H9 (cell line): ENCODE results near the gene RASSF7. TPM values are rescaled to one million over a fixed set of nuclear protein-coding genes. Genes with fewer than 3 reads are reported as not detected.

Experiments used
- DNase-seq: peaks from one replicate; pipeline ENCODE4 v3.0.0-alpha.2; 2017
- H2AFZ ChIP-seq: one replicate; pipeline ENCODE4 v1.6.1; 2013; ENCODE audit warnings: mild to moderate bottlenecking, low read length, control low read depth, moderate library complexity
- H2AK5ac ChIP-seq: 2 replicates; pipeline ENCODE4 v1.6.1; 2013; ENCODE audit warnings: low read length, control low read depth, mixed read lengths; ENCODE audit not compliant: insufficient read length
- H2BK120ac ChIP-seq: one replicate; pipeline ENCODE4 v1.6.1; 2013; ENCODE audit warnings: low read depth, mild to moderate bottlenecking, low read length, control low read depth, inconsistent platforms; ENCODE audit not compliant: poor library complexity, severe bottlenecking
- H2BK12ac ChIP-seq: 2 replicates; pipeline ENCODE4 v1.6.1; 2013; ENCODE audit warnings: low read length, control low read depth, mixed read lengths, low read depth; ENCODE audit not compliant: insufficient read length
- H2BK15ac ChIP-seq: 2 replicates; pipeline ENCODE4 v1.6.1; 2013; ENCODE audit warnings: low read depth, low read length, control low read depth
- H2BK20ac ChIP-seq: one replicate; pipeline ENCODE4 v1.6.1; 2013; ENCODE audit warnings: low read depth, mild to moderate bottlenecking, low read length, control low read depth, inconsistent platforms; ENCODE audit not compliant: poor library complexity, severe bottlenecking
- H2BK5ac ChIP-seq: 2 replicates; pipeline ENCODE4 v1.6.1; 2013; ENCODE audit warnings: low read length, control low read depth, mixed read lengths; ENCODE audit not compliant: insufficient read length
- H3K14ac ChIP-seq: 2 replicates; pipeline ENCODE4 v1.6.1; 2013; ENCODE audit warnings: low read length, control low read depth; ENCODE audit not compliant: insufficient read depth
- H3K18ac ChIP-seq: 2 replicates; pipeline ENCODE4 v1.6.1; 2013; ENCODE audit warnings: low read depth, mild to moderate bottlenecking, mixed read lengths, low read length, control low read depth; ENCODE audit not compliant: insufficient read length
- H3K23ac ChIP-seq: 2 replicates; pipeline ENCODE4 v1.6.1; 2013; ENCODE audit warnings: low read length, control low read depth, mixed read lengths, low read depth; ENCODE audit not compliant: insufficient read length
- H3K23me2 ChIP-seq: 2 replicates; pipeline ENCODE4 v1.6.1; 2013; ENCODE audit warnings: low read depth, mild to moderate bottlenecking, mixed read lengths, low read length, control low read depth; ENCODE audit not compliant: insufficient read length, poor library complexity, severe bottlenecking
- H3K27ac ChIP-seq: 2 replicates; pipeline ENCODE4 v1.5.1; 2013; ENCODE audit warnings: low read length, control low read depth, mixed read lengths, low read depth; ENCODE audit not compliant: insufficient read length
- H3K27me3 ChIP-seq: 2 replicates; pipeline ENCODE4 v1.6.1; 2013; ENCODE audit warnings: low read length, control low read depth, inconsistent platforms; ENCODE audit not compliant: insufficient read depth
- H3K4ac ChIP-seq: 2 replicates; pipeline ENCODE4 v1.6.1; 2013; ENCODE audit warnings: low read depth, mild to moderate bottlenecking, control low read depth, inconsistent platforms, low read length, moderate library complexity
- H3K4me1 ChIP-seq: 2 replicates; pipeline ENCODE4 v1.6.1; 2013; ENCODE audit warnings: low read length, control low read depth, inconsistent platforms; ENCODE audit not compliant: insufficient read depth
- H3K4me2 ChIP-seq: 2 replicates; pipeline ENCODE4 v1.6.1; 2013; ENCODE audit warnings: low read length, control low read depth, mixed read lengths; ENCODE audit not compliant: insufficient read length, insufficient read depth
- H3K56ac ChIP-seq: 2 replicates; pipeline ENCODE4 v1.6.1; 2013; ENCODE audit warnings: low read depth, mild to moderate bottlenecking, mixed read lengths, low read length, control low read depth; ENCODE audit not compliant: insufficient read length
- H3K79me1 ChIP-seq: 2 replicates; pipeline ENCODE4 v1.6.1; 2013; ENCODE audit warnings: low read depth, mild to moderate bottlenecking, moderate library complexity, low read length, control low read depth, inconsistent platforms; ENCODE audit not compliant: insufficient read depth, poor library complexity, severe bottlenecking
- H3K79me2 ChIP-seq: 2 replicates; pipeline ENCODE4 v1.6.1; 2013; ENCODE audit warnings: low read length, control low read depth, inconsistent platforms; ENCODE audit not compliant: insufficient read depth
- H3K9ac ChIP-seq: 2 replicates; pipeline ENCODE4 v1.6.1; 2013; ENCODE audit warnings: low read length, control low read depth, mixed read lengths; ENCODE audit not compliant: insufficient read length; ENCODE audit errors: extremely low read depth
- H3K9me3 ChIP-seq: one replicate; pipeline ENCODE4 v1.6.1; 2013; ENCODE audit warnings: low read depth, low read length, inconsistent platforms; ENCODE audit not compliant: control insufficient read depth
- H3T11ph ChIP-seq: one replicate; pipeline ENCODE4 v1.6.1; 2013; ENCODE audit warnings: mild to moderate bottlenecking, low read length, control low read depth, inconsistent platforms
- H4K20me1 ChIP-seq: one replicate; pipeline ENCODE4 v1.6.1; 2013; ENCODE audit not compliant: control insufficient read depth, insufficient read length, insufficient read depth
- H4K5ac ChIP-seq: 2 replicates; pipeline ENCODE4 v1.6.1; 2013; ENCODE audit warnings: low read depth, mild to moderate bottlenecking, mixed read lengths, low read length, control low read depth; ENCODE audit not compliant: insufficient read length
- H4K8ac ChIP-seq: replicated peaks from 2 replicates; pipeline ENCODE4 v1.6.1; 2013; ENCODE audit warnings: low read length, control low read depth, mixed read lengths, low read depth; ENCODE audit not compliant: insufficient read length
- H4K91ac ChIP-seq: 2 replicates; pipeline ENCODE4 v1.6.1; 2013; ENCODE audit warnings: low read depth, mild to moderate bottlenecking, moderate library complexity, mixed read lengths, low read length, control low read depth; ENCODE audit not compliant: insufficient read length
- H3K27ac Mint-ChIP-seq, 3 experiments: 2 replicates in 2 of 3; 3 replicates in 1 of 3; pipeline ENCODE4 v1.8.0; 2020 to 2021; ENCODE audit warnings: mixed read lengths in 3 of 3, mild to moderate bottlenecking in 1 of 3, moderate library complexity in 1 of 3
- H3K27me3 Mint-ChIP-seq: 2 replicates; pipeline ENCODE4 v1.8.0; 2021; ENCODE audit warnings: low read depth, mild to moderate bottlenecking, moderate library complexity, mixed read lengths
- H3K36me3 Mint-ChIP-seq, 3 experiments: 2 replicates in 2 of 3; 3 replicates in 1 of 3; pipeline ENCODE4 v1.8.0; 2020 to 2021; ENCODE audit warnings: low read depth in 3 of 3, mixed read lengths in 3 of 3; ENCODE audit not compliant: insufficient read depth in 1 of 3
- H3K4me1 Mint-ChIP-seq, 2 experiments: 2 replicates each; pipeline ENCODE4 v1.8.0; 2020; ENCODE audit warnings: mixed read lengths in 2 of 2
- H3K4me3 Mint-ChIP-seq, 2 experiments: 2 replicates in 1 of 2; 3 replicates in 1 of 2; pipeline ENCODE4 v1.8.0; 2020 to 2021; ENCODE audit warnings: mild to moderate bottlenecking in 2 of 2, mixed read lengths in 2 of 2, moderate library complexity in 1 of 2
- H3K9me3 Mint-ChIP-seq, 2 experiments: 2 replicates in 1 of 2; 3 replicates in 1 of 2; pipeline ENCODE4 v1.8.0; 2020; ENCODE audit warnings: mild to moderate bottlenecking in 2 of 2, mixed read lengths in 2 of 2, moderate library complexity in 1 of 2
- WGBS: extraction: QIAGEN DNeasy Blood & Tissue Kit; methylation state at CpG from one replicate; pipeline ENCODE4 v1.1.7; 2013; ENCODE audit warnings: missing lambda C conversion rate, low lambda C conversion rate, mixed read lengths; ENCODE audit not compliant: insufficient read length; ENCODE audit errors: extremely low coverage; 5-methylcytosine and 5-hydroxymethylcytosine counted together
- total RNA-seq: library from RNA; stranded (reverse); gene quantifications from 2 replicates; pipeline ENCODE4 v1.2.1, GENCODE V29; 2021
- TF ChIP-seq, protein P1 (sequence below): fragments of 200-600 bp; sonication (generic); conservative IDR thresholded peaks from 3 replicates; pipeline ENCODE4 v1.8.0; 2021; ENCODE audit warnings: antibody characterized with exemption, mild to moderate bottlenecking

Gene RASSF7
- total RNA-seq, 1 experiment from 2014 or later = 26.3 TPM

DNA sequence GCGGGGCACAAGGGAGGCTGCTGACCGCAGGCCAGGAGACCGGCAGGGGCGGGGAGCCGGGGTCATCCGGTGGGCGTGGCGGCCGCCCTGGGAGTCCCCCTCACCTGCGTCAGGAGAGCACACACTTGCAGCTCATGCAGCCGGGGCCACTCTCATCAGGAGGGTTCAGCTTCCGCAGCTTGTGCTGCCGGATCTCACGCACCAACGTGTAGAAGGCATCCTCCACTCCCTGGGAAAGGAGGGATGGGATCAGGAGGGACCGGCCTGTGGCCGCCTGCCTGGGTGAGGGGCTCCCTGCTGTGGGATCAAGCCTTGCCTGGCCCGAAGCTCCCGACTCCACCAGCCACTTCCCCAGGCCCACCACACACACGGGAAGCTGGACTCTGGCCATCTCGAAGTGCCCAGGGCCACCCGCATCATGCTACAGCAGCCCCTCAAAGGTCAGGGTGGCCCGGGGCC is 28.2 kb upstream of the RASSF7 start:
- H3K4me3 Mint-ChIP-seq = no peak overlapping the region
- H3K23me2 ChIP-seq = peaks cover 18% of the 10 kb centered on the region
- H4K5ac ChIP-seq = no peak overlapping the region
- WGBS = no CpG with 5 or more reads among the region's 23 CpGs
- H3K4ac ChIP-seq = no peak overlapping the region
- H3K9me3 Mint-ChIP-seq = peaks cover 0 to 2% of the 10 kb centered on the region in 2 experiments; a peak in 1 of 5 replicates
- no peak overlapping the region for H3K27ac ChIP-seq
- no peak overlapping the region for H3K23ac ChIP-seq
- H3K18ac ChIP-seq = no peak overlapping the region
- H3K4me2 ChIP-seq = no peak overlapping the region
- no peak overlapping the region for H2AFZ ChIP-seq
- H4K91ac ChIP-seq = no peak overlapping the region
- no peak overlapping the region for H3K56ac ChIP-seq
- H2BK15ac ChIP-seq = no peak overlapping the region
- no peaks in the 10 kb centered on the region for H4K20me1 ChIP-seq
- TF ChIP-seq, protein P1, sequence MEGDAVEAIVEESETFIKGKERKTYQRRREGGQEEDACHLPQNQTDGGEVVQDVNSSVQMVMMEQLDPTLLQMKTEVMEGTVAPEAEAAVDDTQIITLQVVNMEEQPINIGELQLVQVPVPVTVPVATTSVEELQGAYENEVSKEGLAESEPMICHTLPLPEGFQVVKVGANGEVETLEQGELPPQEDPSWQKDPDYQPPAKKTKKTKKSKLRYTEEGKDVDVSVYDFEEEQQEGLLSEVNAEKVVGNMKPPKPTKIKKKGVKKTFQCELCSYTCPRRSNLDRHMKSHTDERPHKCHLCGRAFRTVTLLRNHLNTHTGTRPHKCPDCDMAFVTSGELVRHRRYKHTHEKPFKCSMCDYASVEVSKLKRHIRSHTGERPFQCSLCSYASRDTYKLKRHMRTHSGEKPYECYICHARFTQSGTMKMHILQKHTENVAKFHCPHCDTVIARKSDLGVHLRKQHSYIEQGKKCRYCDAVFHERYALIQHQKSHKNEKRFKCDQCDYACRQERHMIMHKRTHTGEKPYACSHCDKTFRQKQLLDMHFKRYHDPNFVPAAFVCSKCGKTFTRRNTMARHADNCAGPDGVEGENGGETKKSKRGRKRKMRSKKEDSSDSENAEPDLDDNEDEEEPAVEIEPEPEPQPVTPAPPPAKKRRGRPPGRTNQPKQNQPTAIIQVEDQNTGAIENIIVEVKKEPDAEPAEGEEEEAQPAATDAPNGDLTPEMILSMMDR = no peak
- no peak overlapping the region for H2AK5ac ChIP-seq
- H3K27me3 Mint-ChIP-seq = peaks cover 4% of the 10 kb centered on the region
- no peak overlapping the region; the same call in 1 of the 2 replicates for H3K14ac ChIP-seq
- H2BK120ac ChIP-seq = no peak overlapping the region
- no peaks in the 10 kb centered on the region for H3K27me3 ChIP-seq
- no peak overlapping the region for H4K8ac ChIP-seq
- no peaks in the 10 kb centered on the region for H3K79me1 ChIP-seq
- no peak overlapping the region for H2BK20ac ChIP-seq
- no peak overlapping the region for H3K27ac Mint-ChIP-seq
- H3K79me2 ChIP-seq = no peaks in the 10 kb centered on the region
- H3K9me3 ChIP-seq = no peaks in the 10 kb centered on the region
- no peak overlapping the region for H2BK12ac ChIP-seq
- no peak overlapping the region for H3K9ac ChIP-seq
- no peak overlapping the region for H2BK5ac ChIP-seq
- no peaks in the 10 kb centered on the region for H3K4me1 ChIP-seq
- H3K36me3 Mint-ChIP-seq = peaks cover 5 to 18% (median 10%) of the 10 kb centered on the region in 3 experiments; a peak in 5 of 7 replicates
- H3K4me1 Mint-ChIP-seq = peaks cover 2 to 4% of the 10 kb centered on the region in 2 experiments; a peak in 1 of 4 replicates
- DNase-seq = no peak
- no peak overlapping the region for H3T11ph ChIP-seq
